Ascending aorta (tissue), 2 donors: ENCODE results near the gene ADAMTS12. TPM values are rescaled to one million over a fixed set of nuclear protein-coding genes. Genes with fewer than 3 reads are reported as not detected.

ENCODE experiments used
- DNase-seq, 2 donors: peaks; one replicate each; pipeline ENCODE4 v3.0.0-alpha.2; 2019; ENCODE audit warnings: low spot score in 2 of 2
- H3K27ac ChIP-seq, 2 donors: fragments of 200-600 bp; sonication (generic); one replicate each; pipeline ENCODE4 v1.5.1; 2016 to 2017; ENCODE audit warnings: mild to moderate bottlenecking in 1 of 2
- H3K27me3 ChIP-seq: fragments of 200-600 bp; sonication (generic); one replicate; pipeline ENCODE4 v1.5.1; 2017
- H3K36me3 ChIP-seq, 2 donors: fragments of 200-600 bp; sonication (generic); one replicate each; pipeline ENCODE4 v1.5.1; 2016
- H3K4me1 ChIP-seq, 2 donors: fragments of 200-600 bp; sonication (generic); one replicate each; pipeline ENCODE4 v1.5.1; 2016 to 2017; ENCODE audit warnings: mild to moderate bottlenecking in 1 of 2
- H3K4me3 ChIP-seq, 2 donors: fragments of 200-600 bp; sonication (generic); one replicate each; pipeline ENCODE4 v1.5.1; 2016 to 2017; ENCODE audit warnings: mild to moderate bottlenecking in 1 of 2
- H3K9me3 ChIP-seq, 2 donors: fragments of 200-600 bp; sonication (generic); one replicate each; pipeline ENCODE4 v1.5.1; 2016
- intact Hi-C: fragments of 100-400 bp; cut with DNase I; formaldehyde crosslinking; loops from one replicate; pipeline ENCODE4 v1.15.1; 2023
- total RNA-seq: library from RNA; depleted of rRNA; stranded (reverse); fragments of >200 nt; gene quantifications from one replicate; pipeline ENCODE4 v1.1.0, GENCODE V29; 2016
- TF ChIP-seq, protein P1 (sequence below), 3 experiments: fragments of 200-600 bp in 2 of 3; fragments of 450-650 bp in 1 of 3; sonication (generic) in 2 of 3; IDR thresholded peaks; one replicate each; pipeline ENCODE4 v1.5.1; 2016 to 2019; ENCODE audit warnings: antibody characterized with exemption in 3 of 3, mild to moderate bottlenecking in 1 of 3, moderate library complexity in 1 of 3

ADAMTS12 gene
- total RNA-seq, 1 donor from 2014 or later, result 1.4 TPM

DNA sequence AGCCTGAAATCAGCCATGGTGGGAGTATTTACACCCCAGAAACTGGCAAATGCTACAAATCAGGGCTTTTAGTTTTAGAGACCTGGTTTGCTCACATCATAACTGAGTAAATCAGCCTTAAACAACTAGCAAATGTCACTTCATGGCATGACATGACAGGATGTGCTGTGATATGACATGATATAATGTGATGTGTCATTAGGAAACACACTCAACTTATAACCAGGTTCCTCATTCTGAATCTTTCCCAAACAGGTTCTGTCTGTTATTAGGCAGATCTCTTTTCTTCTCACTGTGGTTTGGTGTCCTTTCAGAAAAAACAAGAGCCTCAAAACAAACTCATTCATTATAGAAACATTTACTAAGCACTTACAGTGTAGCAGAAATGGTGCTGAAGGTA is 90.5 kb downstream of the ADAMTS12 start:
- no peaks in the 10 kb centered on the region for H3K9me3 ChIP-seq
- intact Hi-C loops, result no loop called here
- H3K36me3 ChIP-seq, result no peaks in the 10 kb centered on the region
- H3K27ac ChIP-seq, result no peak overlapping the region
- DNase-seq, result no peak
- H3K4me1 ChIP-seq, result no peaks in the 10 kb centered on the region
- no peak overlapping the region for H3K4me3 ChIP-seq
- TF ChIP-seq, protein P1, sequence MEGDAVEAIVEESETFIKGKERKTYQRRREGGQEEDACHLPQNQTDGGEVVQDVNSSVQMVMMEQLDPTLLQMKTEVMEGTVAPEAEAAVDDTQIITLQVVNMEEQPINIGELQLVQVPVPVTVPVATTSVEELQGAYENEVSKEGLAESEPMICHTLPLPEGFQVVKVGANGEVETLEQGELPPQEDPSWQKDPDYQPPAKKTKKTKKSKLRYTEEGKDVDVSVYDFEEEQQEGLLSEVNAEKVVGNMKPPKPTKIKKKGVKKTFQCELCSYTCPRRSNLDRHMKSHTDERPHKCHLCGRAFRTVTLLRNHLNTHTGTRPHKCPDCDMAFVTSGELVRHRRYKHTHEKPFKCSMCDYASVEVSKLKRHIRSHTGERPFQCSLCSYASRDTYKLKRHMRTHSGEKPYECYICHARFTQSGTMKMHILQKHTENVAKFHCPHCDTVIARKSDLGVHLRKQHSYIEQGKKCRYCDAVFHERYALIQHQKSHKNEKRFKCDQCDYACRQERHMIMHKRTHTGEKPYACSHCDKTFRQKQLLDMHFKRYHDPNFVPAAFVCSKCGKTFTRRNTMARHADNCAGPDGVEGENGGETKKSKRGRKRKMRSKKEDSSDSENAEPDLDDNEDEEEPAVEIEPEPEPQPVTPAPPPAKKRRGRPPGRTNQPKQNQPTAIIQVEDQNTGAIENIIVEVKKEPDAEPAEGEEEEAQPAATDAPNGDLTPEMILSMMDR (IDR thresholded peaks at IDR 0.05), result no peak
- H3K27me3 ChIP-seq, result no peaks in the 10 kb centered on the region

DNA sequence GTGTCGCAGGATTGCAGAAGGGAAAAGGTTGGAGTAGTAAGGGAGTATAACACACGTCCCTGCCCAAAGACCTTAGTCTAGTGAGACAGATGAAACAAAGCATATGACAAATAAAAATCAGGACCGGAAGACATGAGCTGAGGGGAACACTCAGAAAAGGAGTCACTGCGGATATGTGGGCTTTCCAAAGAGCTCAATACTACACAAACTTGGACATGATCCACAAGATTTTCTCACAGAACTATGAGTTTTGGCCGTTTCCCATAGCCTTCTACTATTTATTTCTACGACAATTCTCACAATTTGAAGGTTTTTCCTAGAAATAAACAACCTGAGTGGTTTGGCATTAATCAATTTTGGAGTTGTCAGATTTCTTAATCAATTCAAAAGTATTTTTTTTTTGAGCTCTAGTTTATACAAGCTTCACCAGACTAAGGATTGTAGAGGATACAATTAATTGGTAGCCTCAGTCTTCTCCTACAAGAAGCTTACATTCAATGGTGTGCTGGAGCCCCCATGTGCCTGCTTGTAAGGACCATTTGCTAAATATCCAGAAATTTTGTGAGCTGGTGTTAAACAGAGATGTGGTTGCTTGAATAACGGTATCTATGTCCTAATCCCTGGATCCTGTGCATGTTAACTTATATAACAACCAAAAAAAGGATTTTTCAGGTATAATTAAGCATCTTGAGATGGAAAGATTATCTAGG is 91.4 kb downstream of the ADAMTS12 start:
- no peak for DNase-seq
- H3K4me1 ChIP-seq, result no peaks in the 10 kb centered on the region
- H3K9me3 ChIP-seq, result no peaks in the 10 kb centered on the region
- TF ChIP-seq, protein P1 (IDR thresholded peaks at IDR 0.05), result no peak
- no peaks in the 10 kb centered on the region for H3K36me3 ChIP-seq
- no peak overlapping the region for H3K4me3 ChIP-seq
- intact Hi-C loops, result no loop called here
- H3K27me3 ChIP-seq, result no peaks in the 10 kb centered on the region
- H3K27ac ChIP-seq, result no peak overlapping the region

DNA sequence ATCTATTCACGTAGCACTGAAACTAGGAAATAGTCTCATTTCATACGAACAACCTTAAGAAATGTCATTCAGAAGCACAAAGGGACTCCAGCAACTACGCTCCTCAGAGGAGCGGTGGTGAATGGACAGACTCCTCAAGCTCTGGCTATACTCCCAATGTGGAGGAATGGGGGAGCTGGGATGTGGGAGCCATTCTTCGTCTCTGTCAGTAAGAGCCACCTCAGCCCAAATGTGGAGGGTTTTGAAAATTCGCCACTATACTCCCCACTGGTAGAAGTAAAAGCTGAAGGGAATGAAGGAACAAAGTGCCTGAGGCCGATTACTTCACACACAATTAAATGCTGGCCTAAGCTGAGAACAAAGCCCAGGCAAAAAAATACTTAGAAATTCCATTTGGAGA is 96.3 kb downstream of the ADAMTS12 start:
- Histone ChIP-seq H3K9me3 (no peaks in the 10 kb centered on the region), H3K4me1 (no peaks in the 10 kb centered on the region), H3K27ac (no peak overlapping the region), H3K27me3 (no peaks in the 10 kb centered on the region), H3K36me3 (no peaks in the 10 kb centered on the region), H3K4me3 (no peak overlapping the region)
- intact Hi-C loops, result no loop called here
- TF ChIP-seq, protein P1 (IDR thresholded peaks at IDR 0.05), result no peak
- no peak for DNase-seq

DNA sequence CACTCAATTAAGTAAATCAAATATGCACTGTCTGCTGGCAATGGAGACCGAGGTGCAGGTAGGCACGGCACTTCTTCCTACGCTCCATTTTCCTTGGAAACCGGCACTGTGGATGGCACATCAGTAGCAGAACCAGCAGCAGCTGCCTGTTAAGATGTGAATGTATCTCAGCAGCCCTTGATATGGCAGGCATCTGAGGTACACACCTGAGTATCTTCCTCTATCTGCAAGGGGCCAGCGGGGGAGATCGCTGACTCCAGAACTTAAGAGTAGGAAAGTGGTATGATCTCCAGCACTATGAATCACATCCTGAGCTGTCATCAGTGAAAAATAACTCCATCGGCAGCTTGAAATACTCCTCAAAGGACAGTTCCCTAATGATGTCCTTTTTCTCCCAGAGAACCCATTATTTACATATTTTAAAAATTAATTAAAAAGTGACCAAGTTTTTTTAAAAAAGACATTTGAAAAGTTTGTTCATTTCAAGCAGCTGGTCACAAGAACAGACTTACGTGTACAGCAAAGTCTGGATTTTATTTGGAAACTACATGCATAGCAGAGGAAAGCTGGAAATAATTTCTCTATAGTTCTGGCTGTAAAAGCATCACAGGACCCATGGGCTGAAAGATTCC is 97.1 kb downstream of the ADAMTS12 start:
- Histone ChIP-seq H3K36me3 (no peaks in the 10 kb centered on the region), H3K27ac (no peak overlapping the region), H3K4me3 (no peak overlapping the region), H3K4me1 (no peaks in the 10 kb centered on the region), H3K9me3 (no peaks in the 10 kb centered on the region), H3K27me3 (no peaks in the 10 kb centered on the region)
- intact Hi-C loops, result no loop called here
- DNase-seq, result no peak
- TF ChIP-seq, protein P1 (IDR thresholded peaks at IDR 0.05), result no peak

GRCh38 chr5:33793836-33794549 is 97.8 kb downstream of the ADAMTS12 start:
- no peaks in the 10 kb centered on the region for H3K4me1 ChIP-seq
- no peaks in the 10 kb centered on the region for H3K9me3 ChIP-seq
- H3K4me3 ChIP-seq, result no peak overlapping the region
- H3K27me3 ChIP-seq, result no peaks in the 10 kb centered on the region
- no peak for DNase-seq
- H3K36me3 ChIP-seq, result no peaks in the 10 kb centered on the region
- intact Hi-C loops, result no loop called here
- TF ChIP-seq, protein P1 (IDR thresholded peaks at IDR 0.05), result no peak
- H3K27ac ChIP-seq, result no peak overlapping the region
